Ovary (tissue), 1 donor: ENCODE data around the gene SNX25.

Source experiments
- EP300 ChIP-seq: sonication (generic); formaldehyde crosslinking; IDR thresholded peaks from one replicate; pipeline ENCODE4 v1.6.1; 2017; ENCODE audit warnings: antibody characterized with exemption
- POLR2A ChIP-seq: fragments of 450-650 bp; IDR thresholded peaks from one replicate; pipeline ENCODE4 v1.6.1; 2017; ENCODE audit warnings: antibody characterized with exemption, mild to moderate bottlenecking, moderate library complexity

DNA sequence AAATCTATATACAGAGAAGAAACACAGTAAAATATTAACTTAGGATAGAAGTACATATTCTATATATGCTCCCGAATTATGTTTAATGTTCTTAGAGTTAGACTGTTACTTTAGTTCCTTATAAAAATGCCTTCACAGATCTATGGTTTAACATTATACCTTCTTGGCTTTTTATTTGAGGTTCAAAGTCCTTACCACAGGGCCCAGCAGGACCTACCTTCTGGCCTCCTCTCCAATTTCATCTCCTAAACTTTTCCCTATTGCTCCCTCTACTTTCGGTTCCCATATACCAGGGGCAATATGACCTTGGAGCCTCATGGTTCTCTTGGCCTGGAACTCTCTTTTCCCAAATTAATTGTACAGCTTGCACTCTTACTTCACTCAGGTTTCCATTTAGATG, 199.0 kb downstream of the SNX25 start:
- TF ChIP-seq POLR2A (no peak), EP300 (no peak)
